GM18520 (cell line): ENCODE measurements around the gene UBAP1.
"Not testable (repeated sequence)": the region's sequence is repeated elsewhere in the genome, so short reads cannot be mapped to it uniquely, and the experiment has no call there.

Source experiments
- ATAC-seq: cut with Tn5 transposase; IDR thresholded peaks from one replicate; pipeline ENCODE4 v1.9.1; 2021; ENCODE audit not compliant: unreplicated experiment

Gene UBAP1

GRCh38 chr9:34179213-34180136 is 632 bp downstream of the UBAP1 start:
- no peak for ATAC-seq

- ATAC-seq, result peak; percentile 78
Measured at GRCh38 chr9:34185778-34186551, 7.1 kb downstream of the UBAP1 start.

DNA sequence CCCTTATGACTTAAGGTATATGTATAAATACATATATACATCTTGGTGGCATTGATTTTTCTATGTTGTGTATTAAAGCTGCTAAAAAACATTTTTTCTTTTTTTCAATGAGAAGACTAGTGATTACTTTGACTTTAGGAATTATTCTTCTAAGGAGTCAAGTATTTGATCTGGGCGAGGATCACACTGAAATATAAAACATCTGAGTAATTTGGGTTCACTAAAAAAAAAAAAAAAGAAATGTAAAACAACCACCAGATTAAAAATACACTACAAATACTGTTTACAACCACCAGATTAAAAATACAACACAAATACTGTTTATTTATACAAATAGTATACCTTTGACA is 9.0 kb downstream of the UBAP1 start:
- ATAC-seq, result no peak

DNA sequence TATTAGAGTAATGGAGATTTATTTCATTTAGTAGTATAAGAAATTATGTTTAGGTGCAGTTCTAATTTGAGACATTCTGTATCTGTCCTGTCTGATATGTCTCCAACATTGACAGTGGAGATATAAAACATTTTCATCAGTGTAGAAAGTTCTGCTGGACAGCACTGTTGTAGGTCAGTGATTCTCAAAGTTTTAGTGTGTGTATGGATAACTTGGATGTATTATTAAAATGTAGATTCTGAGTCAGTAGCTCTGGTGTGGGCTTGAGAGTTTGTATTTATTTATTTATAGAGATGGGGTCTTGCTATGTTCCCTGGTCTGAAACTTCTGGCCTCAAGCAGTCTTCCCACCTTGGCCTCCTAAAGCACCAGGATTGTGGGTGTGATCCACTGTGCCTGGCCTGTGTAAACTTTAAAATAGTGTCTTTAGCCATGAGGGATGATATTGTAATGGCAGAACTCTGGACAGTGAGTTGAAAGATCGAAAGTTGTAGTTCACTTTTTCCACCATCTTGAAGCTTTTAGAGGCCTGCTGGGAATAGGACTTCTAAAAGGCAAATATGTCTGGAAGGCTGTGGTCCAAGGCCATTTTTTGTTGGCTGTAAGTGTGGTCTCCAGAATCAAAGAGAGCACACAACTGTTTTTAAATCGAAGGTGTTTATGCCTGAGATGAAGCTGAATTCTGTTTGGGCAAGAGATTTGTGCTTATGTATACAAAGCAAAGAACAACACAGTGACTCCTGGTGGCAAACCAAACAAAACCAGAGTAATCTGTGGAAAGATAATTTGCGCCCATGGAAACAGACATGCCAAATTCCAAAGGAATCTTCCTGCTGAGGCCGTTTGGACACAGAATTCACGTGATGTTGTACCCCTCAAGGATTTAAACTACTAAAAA is 12.4 kb downstream of the UBAP1 start:
- ATAC-seq, result no peak

- ATAC-seq, result no peak
Measured at GRCh38 chr9:34195143-34195542, 16.3 kb downstream of the UBAP1 start.

- not testable (repeated sequence) for ATAC-seq
Measured at GRCh38 chr9:34197286-34197685, 18.4 kb downstream of the UBAP1 start.

GRCh38 chr9:34197756-34198711 is 19.2 kb downstream of the UBAP1 start:
- ATAC-seq, result no peak

GRCh38 chr9:34200092-34200491 is 21.2 kb downstream of the UBAP1 start:
- ATAC-seq, result no peak

GRCh38 chr9:34203275-34203991 is 24.6 kb downstream of the UBAP1 start:
- ATAC-seq, result no peak

GRCh38 chr9:34203992-34204635 is 25.3 kb downstream of the UBAP1 start:
- ATAC-seq, result no peak

DNA sequence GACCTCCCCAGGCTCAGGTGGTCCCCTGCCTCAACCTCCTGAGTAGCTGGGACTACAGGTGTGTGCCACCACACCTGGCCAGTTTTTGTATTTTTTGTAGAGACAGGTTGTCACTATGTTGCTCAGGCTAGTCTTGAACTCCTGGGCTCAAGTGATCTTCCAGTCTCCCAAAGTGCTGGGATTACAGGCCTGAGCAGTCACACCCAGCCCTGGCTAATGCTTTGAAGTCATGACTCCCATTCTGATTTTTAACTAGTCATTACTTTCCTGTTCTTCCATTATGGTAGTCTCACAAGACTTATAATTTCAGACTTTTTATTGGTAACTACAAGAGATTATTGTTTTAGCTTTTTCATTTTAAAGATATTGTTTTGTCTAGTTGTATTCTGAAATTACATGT is 26.3 kb downstream of the UBAP1 start:
- ATAC-seq, result no peak

GRCh38 chr9:34206561-34206960 is 27.7 kb downstream of the UBAP1 start:
- ATAC-seq, result no peak

GRCh38 chr9:34211395-34211794 is 32.6 kb downstream of the UBAP1 start:
- ATAC-seq, result no peak

DNA sequence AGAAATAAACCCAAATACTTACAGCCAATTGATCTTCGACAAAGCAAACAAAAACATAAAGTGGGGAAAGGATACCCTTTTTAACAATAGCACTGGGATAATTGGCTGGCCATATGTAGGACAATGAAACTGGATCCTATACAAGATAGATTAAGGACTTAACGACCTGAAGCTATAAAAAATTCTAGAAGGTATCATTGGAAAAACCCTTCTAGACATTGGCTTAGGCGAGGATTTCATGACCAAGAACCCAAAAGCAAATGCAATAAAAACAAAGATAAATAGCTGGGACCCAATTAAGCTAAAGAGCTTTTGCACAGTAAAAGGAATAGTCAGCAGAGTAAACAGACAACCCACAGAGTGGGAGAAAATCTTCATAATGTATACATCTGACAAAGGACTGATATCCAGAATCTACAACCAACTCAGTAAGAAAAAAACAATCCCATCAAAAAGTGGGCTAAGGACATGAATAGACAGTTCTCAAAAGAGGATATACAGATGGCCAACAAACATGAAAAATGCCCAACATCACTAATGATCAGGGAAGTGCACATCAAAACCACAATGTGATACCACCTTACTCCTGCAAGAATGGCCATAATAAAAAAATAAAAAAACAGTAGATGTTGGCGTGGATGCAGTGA is 35.6 kb downstream of the UBAP1 start:
- not testable (repeated sequence) for ATAC-seq

- no peak for ATAC-seq
Measured at GRCh38 chr9:34216325-34216724, 37.5 kb downstream of the UBAP1 start.

DNA sequence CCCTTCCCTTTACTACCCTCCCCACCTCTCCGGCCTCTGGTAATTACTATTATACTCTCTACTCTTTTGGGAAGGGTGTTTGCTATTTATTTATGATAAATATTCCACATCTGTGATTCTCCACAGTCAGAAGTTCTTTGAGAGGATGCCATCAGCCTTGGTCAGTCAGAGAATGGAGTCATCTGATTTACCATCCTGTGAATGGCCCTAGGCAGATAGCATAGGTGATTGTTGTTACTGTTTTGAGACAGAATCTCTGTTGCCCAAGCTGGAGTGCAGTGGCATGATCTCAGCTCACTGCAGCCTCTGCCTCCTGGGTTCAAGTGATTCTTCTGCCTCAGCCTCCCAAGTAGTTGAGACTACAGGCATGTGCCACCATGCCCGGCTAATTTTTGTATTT is 38.2 kb downstream of the UBAP1 start:
- not testable (repeated sequence) for ATAC-seq

GRCh38 chr9:34218446-34218845 is 39.6 kb downstream of the UBAP1 start:
- no peak for ATAC-seq

DNA sequence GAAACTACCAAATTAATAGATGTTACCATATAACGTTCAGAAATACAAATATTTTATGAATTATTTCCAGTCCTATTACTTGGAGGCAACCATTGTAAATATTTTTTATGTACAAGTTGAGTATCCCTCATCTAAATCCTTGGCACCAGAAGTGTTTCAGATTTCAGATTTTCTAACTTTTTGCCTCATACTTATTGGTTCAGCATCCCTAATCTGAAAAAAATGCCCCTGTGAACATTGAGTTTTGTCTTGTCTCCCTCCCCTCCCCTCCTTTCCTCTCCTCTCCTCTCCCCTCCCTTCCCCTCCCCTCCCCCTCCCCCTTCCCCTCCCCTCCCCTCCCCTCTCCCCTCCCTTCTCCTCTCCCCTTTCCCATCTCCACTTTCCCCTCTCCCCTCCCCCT is 40.6 kb downstream of the UBAP1 start:
- ATAC-seq, result no peak
